Measurements from ENCODE around the gene FOXO3B.
"Not testable (repeated sequence)": the region's sequence is repeated elsewhere in the genome, so short reads cannot be mapped to it uniquely, and the experiment has no call there.

Gene FOXO3B

DNA sequence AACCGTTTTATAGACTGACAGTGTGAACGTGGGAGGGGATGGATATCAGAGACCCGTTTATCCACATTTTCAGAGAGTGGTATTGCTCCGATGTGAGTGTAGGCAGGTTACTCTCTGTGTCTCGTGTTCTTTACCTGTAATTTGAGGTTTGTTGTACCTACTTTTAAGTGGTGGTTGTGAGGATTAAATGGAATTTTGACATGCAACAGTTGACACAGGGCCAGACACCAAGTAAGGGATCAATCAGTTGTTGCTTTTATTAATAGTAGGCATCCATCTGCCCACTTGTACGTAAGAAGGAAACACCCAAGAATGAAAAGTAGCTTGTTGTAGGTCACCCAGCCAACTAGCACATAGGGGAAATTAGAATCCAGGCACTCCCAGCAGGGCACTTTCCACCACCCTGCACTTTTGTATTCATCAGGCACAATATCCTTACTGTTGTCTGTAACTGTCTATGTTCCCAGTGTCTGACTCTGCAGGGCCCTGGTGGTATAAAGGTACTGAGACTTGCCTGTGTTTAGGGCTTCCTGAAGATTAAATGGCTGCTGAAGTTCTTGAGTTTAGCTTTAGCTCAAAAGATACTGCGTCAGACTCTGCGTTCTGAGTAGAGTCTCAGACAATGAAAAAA, 16.5 kb upstream of the FOXO3B start:
- H3K27me3 ChIP-seq (ENCODE audit: control insufficient read depth, insufficient read depth, low read length); H3K79me2 ChIP-seq; H3K9ac ChIP-seq; H3K9me3 ChIP-seq (ENCODE audit: control insufficient read depth, low read length); H3K36me3 ChIP-seq (ENCODE audit: control insufficient read depth, insufficient read depth, low read length); H3K4me1 ChIP-seq; H3K27ac ChIP-seq: not testable (repeated sequence)
- Histone ChIP-seq H2AFZ (peak overlapping the region; percentile 100), H3K4me3 (ENCODE audit: low read depth, low read length) (peak overlapping the region; percentile 80), H3K4me2 (ENCODE audit: low read length) (peak overlapping the region; percentile 77)

GRCh38 chr17:18695143-18695542, 13.0 kb upstream of the FOXO3B start:
- not testable (repeated sequence) for H3K27ac ChIP-seq; H3K4me3 ChIP-seq (ENCODE audit: low read depth, low read length); H3K4me2 ChIP-seq (ENCODE audit: low read length); H3K79me2 ChIP-seq; H3K27me3 ChIP-seq (ENCODE audit: control insufficient read depth, insufficient read depth, low read length); H3K36me3 ChIP-seq (ENCODE audit: control insufficient read depth, insufficient read depth, low read length); H3K9me3 ChIP-seq (ENCODE audit: control insufficient read depth, low read length); H3K4me1 ChIP-seq; H3K9ac ChIP-seq; H2AFZ ChIP-seq

DNA sequence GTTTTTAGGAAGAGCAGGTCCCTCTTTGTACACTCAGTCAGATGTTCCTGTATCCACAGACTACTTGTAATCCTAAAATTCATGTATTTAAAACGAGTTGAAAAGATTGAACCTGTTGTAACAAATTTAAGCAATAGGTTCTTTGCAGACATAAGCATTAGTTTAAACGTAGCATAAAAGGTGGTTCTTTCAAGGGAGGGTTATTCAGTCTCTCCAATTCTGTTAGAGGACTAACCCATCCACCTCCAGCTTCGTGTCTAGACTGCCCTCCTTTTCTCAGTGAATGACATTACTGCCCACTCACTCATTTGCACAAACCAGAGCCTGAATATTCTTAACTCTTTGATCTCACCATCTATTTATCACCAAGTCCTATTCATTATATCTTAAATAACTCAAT, 554 bp upstream of the FOXO3B start:
- H3K9ac ChIP-seq; H3K27me3 ChIP-seq (ENCODE audit: control insufficient read depth, insufficient read depth, low read length); H3K27ac ChIP-seq; H3K79me2 ChIP-seq; H3K9me3 ChIP-seq (ENCODE audit: control insufficient read depth, low read length); H3K4me1 ChIP-seq; H3K36me3 ChIP-seq (ENCODE audit: control insufficient read depth, insufficient read depth, low read length): not testable (repeated sequence)
- H3K4me3 ChIP-seq (ENCODE audit: low read depth, low read length), result peak overlapping the region; percentile 54
- H2AFZ ChIP-seq, result peak overlapping the region; percentile 75
- H3K4me2 ChIP-seq (ENCODE audit: low read length), result peak overlapping the region; percentile 63

- H3K36me3 ChIP-seq (ENCODE audit: control insufficient read depth, insufficient read depth, low read length); H3K27me3 ChIP-seq (ENCODE audit: control insufficient read depth, insufficient read depth, low read length); H3K27ac ChIP-seq; H3K4me1 ChIP-seq; H3K9ac ChIP-seq; H3K9me3 ChIP-seq (ENCODE audit: control insufficient read depth, low read length); H3K79me2 ChIP-seq; H2AFZ ChIP-seq; H3K4me2 ChIP-seq (ENCODE audit: low read length); H3K4me3 ChIP-seq (ENCODE audit: low read depth, low read length): not testable (repeated sequence)
Measured at GRCh38 chr17:18677381-18677780, 4.7 kb downstream of the FOXO3B start.

DNA sequence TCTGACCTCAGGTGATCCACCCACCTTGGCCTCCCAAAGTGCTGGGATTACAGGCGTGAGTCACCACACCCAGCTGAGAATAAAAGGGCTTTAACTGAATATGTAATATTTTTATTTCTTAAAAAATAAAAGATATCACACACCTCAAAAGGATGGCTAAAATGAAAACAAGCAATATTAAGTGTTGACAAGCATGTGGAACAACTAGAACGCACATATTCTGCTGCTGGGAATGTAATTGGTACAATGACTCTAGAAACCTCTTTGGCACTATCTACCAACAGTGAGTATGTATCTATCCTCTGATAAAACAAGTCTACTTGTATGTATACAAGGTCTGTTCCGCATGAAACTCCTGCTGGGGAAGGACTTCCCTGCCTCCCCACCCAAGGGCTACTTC, 5.2 kb downstream of the FOXO3B start:
- not testable (repeated sequence) for H2AFZ ChIP-seq; H3K4me3 ChIP-seq (ENCODE audit: low read depth, low read length)

GRCh38 chr17:18672395-18673227, 9.5 kb downstream of the FOXO3B start:
- H3K9me3 ChIP-seq (ENCODE audit: control insufficient read depth, low read length); H3K36me3 ChIP-seq (ENCODE audit: control insufficient read depth, insufficient read depth, low read length); H3K9ac ChIP-seq; H3K27ac ChIP-seq; H3K27me3 ChIP-seq (ENCODE audit: control insufficient read depth, insufficient read depth, low read length); H3K4me3 ChIP-seq (ENCODE audit: low read depth, low read length); H2AFZ ChIP-seq; H3K4me2 ChIP-seq (ENCODE audit: low read length); H3K4me1 ChIP-seq; H3K79me2 ChIP-seq: not testable (repeated sequence)

More for the DNA sequence above, 5.2 kb downstream of the FOXO3B start:
- H3K27me3 ChIP-seq (ENCODE audit: control insufficient read depth, insufficient read depth, low read length); H3K9ac ChIP-seq; H3K4me1 ChIP-seq; H3K36me3 ChIP-seq (ENCODE audit: control insufficient read depth, insufficient read depth, low read length); H3K4me2 ChIP-seq (ENCODE audit: low read length); H3K27ac ChIP-seq; H3K9me3 ChIP-seq (ENCODE audit: control insufficient read depth, low read length); H3K79me2 ChIP-seq: not testable (repeated sequence)

DNA sequence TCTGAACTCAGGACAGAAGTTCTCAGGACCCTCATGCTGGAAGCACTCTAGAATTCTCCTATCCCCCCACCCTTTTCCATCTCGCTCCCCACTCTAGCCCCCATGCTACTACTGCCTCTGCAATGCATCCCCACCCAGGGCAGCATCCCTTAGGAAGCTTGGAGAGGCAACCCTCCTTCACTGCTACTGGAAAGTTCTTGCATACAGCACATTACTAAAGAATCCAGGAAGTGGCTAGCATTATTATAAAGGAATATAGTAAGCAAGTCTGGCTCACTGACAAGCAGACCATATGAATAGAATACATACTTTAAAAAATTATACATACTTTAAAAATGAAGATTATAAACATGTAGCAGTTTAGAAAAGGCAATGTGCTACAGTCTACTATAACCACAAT, 13.5 kb downstream of the FOXO3B start:
- H3K4me1 ChIP-seq; H3K9me3 ChIP-seq (ENCODE audit: control insufficient read depth, low read length); H3K27me3 ChIP-seq (ENCODE audit: control insufficient read depth, insufficient read depth, low read length); H3K27ac ChIP-seq; H3K36me3 ChIP-seq (ENCODE audit: control insufficient read depth, insufficient read depth, low read length); H3K4me3 ChIP-seq (ENCODE audit: low read depth, low read length); H3K9ac ChIP-seq; H3K79me2 ChIP-seq; H3K4me2 ChIP-seq (ENCODE audit: low read length); H2AFZ ChIP-seq: not testable (repeated sequence)

GRCh38 chr17:18667535-18667934, 14.6 kb downstream of the FOXO3B start:
- not testable (repeated sequence) for H2AFZ ChIP-seq; H3K4me1 ChIP-seq; H3K36me3 ChIP-seq (ENCODE audit: control insufficient read depth, insufficient read depth, low read length); H3K27me3 ChIP-seq (ENCODE audit: control insufficient read depth, insufficient read depth, low read length); H3K27ac ChIP-seq; H3K4me3 ChIP-seq (ENCODE audit: low read depth, low read length); H3K9ac ChIP-seq; H3K9me3 ChIP-seq (ENCODE audit: control insufficient read depth, low read length); H3K4me2 ChIP-seq (ENCODE audit: low read length); H3K79me2 ChIP-seq

- H3K4me1 ChIP-seq; H3K9me3 ChIP-seq (ENCODE audit: control insufficient read depth, low read length); H3K9ac ChIP-seq; H3K36me3 ChIP-seq (ENCODE audit: control insufficient read depth, insufficient read depth, low read length); H3K79me2 ChIP-seq; H3K27ac ChIP-seq; H3K4me2 ChIP-seq (ENCODE audit: low read length); H3K27me3 ChIP-seq (ENCODE audit: control insufficient read depth, insufficient read depth, low read length); H3K4me3 ChIP-seq (ENCODE audit: low read depth, low read length); H2AFZ ChIP-seq: not testable (repeated sequence)
Measured at GRCh38 chr17:18666326-18666725, 15.8 kb downstream of the FOXO3B start.

- H3K9me3 ChIP-seq (ENCODE audit: control insufficient read depth, low read length); H3K4me1 ChIP-seq; H3K27me3 ChIP-seq (ENCODE audit: control insufficient read depth, insufficient read depth, low read length); H3K4me3 ChIP-seq (ENCODE audit: low read depth, low read length); H3K36me3 ChIP-seq (ENCODE audit: control insufficient read depth, insufficient read depth, low read length); H3K9ac ChIP-seq; H3K4me2 ChIP-seq (ENCODE audit: low read length); H3K27ac ChIP-seq; H2AFZ ChIP-seq; H3K79me2 ChIP-seq: not testable (repeated sequence)
Measured at GRCh38 chr17:18661924-18662624, 20.0 kb downstream of the FOXO3B start.

DNA sequence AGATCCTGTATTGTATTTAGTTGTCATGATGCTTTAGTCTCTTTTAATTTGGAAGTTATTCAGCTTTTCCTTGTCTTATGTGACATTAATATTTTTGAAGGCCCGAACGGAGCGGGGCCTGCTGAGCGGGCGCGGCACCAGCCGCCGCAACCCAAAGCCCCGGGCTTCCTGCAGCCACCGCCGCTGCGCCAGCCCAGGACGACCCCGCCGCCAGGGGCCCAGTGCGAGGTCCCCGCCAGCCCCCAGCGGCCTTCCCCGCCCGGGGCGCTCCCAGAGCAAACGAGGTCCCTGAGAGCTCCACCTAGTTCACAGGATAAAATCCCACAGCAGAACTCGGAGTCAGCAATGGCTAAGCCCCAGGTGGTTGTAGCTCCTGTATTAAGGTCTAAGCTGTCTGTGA, 32.0 kb downstream of the FOXO3B start:
- not testable (repeated sequence) for H3K9ac ChIP-seq; H3K4me2 ChIP-seq (ENCODE audit: low read length); H3K27ac ChIP-seq; H3K27me3 ChIP-seq (ENCODE audit: control insufficient read depth, insufficient read depth, low read length); H3K4me1 ChIP-seq; H2AFZ ChIP-seq; H3K4me3 ChIP-seq (ENCODE audit: low read depth, low read length); H3K36me3 ChIP-seq (ENCODE audit: control insufficient read depth, insufficient read depth, low read length); H3K9me3 ChIP-seq (ENCODE audit: control insufficient read depth, low read length); H3K79me2 ChIP-seq
